GM12801 (cell line): ENCODE results near the gene RASGRP2.

Experiments used
- TF ChIP-seq, protein P1 (sequence below): IDR thresholded peaks from one replicate; pipeline ENCODE4 v1.5.1; 2011; ENCODE audit warnings: control low read depth; ENCODE audit not compliant: insufficient read length; ENCODE audit errors: extremely low read depth

Gene RASGRP2

DNA sequence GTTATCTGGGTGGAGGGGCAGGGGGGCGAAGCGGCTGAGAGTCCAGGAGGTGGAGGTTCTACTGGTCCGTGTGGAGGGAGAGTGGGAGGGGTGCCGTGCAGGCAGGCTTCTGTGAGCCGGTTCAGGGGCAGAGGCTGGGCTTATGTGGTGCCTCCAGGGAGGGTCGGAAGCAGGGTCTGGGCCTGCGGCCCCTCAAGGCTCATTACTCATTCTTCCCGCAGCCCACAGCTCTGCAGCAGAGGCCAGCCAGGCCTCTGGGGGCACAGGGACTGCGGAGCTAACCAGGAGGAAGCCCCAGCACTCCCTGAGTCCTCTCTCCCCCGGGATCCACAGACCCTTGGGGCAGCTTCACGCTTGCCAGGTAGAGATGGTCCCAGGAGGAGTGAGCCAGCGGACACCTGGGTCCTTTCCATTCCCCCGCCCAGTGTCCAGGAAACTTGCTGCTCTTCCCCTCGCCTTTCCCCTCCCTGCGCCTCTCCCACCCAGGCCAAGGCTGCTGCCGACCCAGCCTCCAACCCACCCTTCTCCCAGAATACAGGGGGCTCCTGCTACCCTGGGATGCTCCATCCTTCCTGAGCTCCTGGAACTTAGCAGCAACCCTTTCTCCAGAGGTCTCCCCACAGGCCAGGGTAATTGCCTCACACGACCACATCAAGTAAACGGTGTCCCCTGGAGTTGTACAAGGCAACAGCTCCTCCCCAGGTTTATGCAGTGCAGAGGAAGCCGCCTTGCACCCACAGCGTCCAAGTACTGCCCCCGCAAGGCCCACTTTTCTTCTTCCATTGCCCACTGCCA, 27.3 kb downstream of the RASGRP2 start:
- TF ChIP-seq, protein P1, sequence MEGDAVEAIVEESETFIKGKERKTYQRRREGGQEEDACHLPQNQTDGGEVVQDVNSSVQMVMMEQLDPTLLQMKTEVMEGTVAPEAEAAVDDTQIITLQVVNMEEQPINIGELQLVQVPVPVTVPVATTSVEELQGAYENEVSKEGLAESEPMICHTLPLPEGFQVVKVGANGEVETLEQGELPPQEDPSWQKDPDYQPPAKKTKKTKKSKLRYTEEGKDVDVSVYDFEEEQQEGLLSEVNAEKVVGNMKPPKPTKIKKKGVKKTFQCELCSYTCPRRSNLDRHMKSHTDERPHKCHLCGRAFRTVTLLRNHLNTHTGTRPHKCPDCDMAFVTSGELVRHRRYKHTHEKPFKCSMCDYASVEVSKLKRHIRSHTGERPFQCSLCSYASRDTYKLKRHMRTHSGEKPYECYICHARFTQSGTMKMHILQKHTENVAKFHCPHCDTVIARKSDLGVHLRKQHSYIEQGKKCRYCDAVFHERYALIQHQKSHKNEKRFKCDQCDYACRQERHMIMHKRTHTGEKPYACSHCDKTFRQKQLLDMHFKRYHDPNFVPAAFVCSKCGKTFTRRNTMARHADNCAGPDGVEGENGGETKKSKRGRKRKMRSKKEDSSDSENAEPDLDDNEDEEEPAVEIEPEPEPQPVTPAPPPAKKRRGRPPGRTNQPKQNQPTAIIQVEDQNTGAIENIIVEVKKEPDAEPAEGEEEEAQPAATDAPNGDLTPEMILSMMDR: no peak

DNA sequence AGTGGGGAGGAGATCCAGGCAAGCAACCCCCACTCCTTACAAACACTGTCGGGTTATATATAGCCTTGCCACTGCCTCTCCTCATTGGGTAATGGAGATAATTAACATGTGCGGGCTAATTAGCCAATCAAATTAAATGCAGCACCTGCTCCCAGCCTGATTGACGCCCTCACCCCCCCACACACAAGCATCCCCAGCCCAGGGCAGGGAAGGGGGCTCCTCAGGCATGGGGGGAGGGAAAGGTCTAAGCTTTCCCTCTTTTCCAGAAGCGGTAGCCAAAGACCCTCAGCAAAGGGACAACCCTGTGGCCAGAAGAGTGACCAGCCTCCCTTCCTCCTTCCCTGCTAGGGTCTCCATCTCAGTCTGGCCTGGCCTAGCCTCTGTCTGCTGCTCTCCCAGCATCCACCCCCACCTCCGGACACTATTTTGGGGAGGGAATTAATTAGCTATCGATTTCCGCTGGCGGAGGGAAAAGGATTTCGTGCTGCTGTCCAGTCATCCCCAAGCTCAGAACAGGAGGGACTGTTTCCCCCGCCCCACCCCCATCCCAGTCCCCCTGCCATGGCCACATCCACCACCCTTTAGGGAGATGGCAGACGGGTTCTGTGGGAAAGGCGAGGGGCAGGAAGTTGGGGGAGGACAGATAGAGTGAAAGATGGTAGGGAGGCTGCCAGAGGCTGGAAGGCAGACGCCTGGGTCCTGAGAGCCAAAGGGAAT, 28.0 kb downstream of the RASGRP2 start:
- TF ChIP-seq, protein P1: no peak

DNA sequence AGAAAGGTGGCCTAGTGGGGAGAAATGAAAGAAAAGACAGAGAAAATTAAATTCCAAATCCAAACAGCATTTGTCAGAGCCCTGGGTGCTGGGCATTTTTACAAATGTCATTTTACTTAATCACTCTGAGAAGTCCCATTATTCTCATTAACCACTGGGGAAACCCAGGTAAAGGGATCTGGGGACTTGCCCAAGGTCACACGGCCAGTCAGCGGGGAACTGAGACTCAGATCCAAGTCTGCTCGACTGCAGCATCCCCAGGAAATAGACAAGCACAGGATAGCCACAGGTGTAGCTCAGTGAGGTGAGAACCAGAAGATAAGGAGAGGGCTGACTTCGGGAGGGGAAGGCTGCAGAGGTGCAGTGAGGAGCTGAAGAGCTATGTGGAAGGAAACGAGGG, 28.8 kb downstream of the RASGRP2 start:
- TF ChIP-seq, protein P1: no peak

DNA sequence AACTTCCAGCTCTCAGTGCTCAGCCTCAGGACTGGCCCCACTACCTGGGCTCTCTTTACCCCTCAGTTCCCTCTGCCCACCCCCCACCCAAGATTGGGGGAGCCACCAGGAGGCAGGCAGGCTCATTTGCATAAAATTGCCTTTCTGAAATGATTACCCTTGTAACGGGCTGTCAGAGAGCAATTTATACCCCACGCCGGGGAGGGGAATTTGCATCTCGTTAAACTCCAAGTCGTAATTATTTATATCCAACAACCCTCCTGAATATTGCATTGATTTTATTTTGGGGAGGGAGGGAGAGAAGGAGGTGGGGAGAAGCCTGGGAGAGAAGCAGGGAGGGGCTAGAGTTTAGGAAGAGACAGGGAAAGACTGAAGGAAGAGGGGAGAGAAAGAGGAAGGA, 29.3 kb downstream of the RASGRP2 start:
- TF ChIP-seq, protein P1: no peak

DNA sequence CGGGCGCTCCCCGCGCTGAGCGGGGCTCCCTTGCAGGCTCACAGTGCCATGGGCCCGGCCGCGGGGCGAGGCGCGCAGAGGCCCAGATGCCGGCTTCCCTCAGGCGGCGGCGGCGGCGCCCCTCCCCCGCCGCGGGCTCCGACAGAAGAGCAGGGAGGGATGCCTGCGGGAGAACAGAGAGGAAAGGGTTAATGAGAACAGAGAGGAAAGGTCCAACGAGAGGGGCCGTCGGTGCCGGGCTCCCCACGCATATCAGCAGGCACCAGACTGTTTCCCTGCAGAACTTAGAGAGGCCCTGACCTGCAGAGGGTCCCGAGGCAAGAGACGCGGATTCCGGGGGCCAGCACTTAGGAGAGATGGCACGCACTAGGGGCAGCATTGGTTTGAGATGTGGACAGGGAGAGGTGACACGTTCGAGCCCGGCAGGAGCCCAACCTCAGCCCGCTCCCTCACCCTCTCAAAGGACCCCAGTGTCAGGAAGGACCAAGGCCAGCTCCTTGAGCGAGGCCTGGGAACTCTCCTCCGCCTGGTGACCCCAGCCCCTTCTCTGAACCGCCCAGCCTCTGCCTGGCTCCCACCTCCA, 30.1 kb downstream of the RASGRP2 start:
- TF ChIP-seq, protein P1: no peak

DNA sequence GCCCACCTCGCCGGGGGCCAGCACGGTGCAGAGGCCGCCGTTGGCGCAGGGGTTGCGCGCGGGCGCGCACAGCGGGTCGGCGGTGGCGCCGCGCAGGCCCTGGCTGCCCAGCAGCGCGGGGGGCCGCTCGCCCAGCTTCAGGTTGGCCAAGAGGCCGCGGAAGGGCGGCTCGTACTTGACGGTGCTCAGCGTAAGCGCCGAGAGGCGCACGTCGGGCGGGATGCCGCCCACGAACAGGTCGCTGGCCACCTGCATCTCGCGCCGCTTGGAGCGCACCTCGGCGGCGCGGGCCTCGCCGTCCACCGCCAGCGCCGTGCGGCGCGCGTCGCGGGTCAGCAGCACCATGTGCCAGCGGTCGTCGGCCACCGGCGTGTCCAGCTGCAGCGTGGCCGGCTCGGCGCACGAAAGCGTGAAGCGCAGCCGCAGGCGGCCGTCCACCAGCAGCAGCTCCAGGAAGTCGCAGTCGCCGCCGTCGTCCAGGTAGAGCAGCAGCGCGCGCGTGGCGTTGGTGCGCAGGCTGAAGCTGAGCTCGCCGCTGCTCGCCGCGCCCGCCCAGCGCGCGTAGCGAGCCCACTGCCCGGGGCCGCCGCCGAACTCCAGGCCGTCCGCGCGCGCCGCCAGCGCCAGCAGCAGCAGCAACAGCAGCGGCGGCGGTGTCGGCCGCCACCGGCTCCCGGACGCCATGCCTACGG, 30.8 kb downstream of the RASGRP2 start:
- TF ChIP-seq, protein P1: no peak
